Lower leg skin (tissue), 4 donors: ENCODE measurements around the gene TIPARP. TPM values are rescaled to one million over a fixed set of nuclear protein-coding genes. Genes with fewer than 3 reads are reported as not detected.
"Not testable (repeated sequence)": the region's sequence is repeated elsewhere in the genome, so short reads cannot be mapped to it uniquely, and the experiment has no call there.

ENCODE experiments used
- DNase-seq, 2 donors: peaks; one replicate each; pipeline ENCODE4 v3.0.0-alpha.2; 2019; ENCODE audit warnings: low spot score in 2 of 2
- H3K4me3 ChIP-seq: fragments of 200-600 bp; sonication (generic); 2 replicates; pipeline ENCODE4 v1.5.1; 2017; ENCODE audit warnings: mild to moderate bottlenecking, low read depth; ENCODE audit not compliant: poor library complexity, severe bottlenecking
- CTCF ChIP-seq, 3 donors: fragments of 450-650 bp; IDR thresholded peaks; one replicate each; pipeline ENCODE4 v1.5.1; 2016; ENCODE audit warnings: antibody characterized with exemption in 3 of 3, mild to moderate bottlenecking in 3 of 3, moderate library complexity in 2 of 3
- POLR2A ChIP-seq, 2 donors: fragments of 450-650 bp; IDR thresholded peaks; one replicate each; pipeline ENCODE4 v1.6.1; 2016 to 2017; ENCODE audit warnings: antibody characterized with exemption in 2 of 2, mild to moderate bottlenecking in 1 of 2, moderate library complexity in 1 of 2
- WGBS, 2 donors: methylation state at CpG; one replicate each; pipeline ENCODE4 v1.1.5; 2018; 5-methylcytosine and 5-hydroxymethylcytosine counted together
- intact Hi-C: fragments of 100-400 bp; cut with DNase I; formaldehyde crosslinking; loops from one replicate; pipeline ENCODE4 v1.15.0; 2023; ENCODE audit warnings: low total_unique reads
- total RNA-seq, 4 donors: library from RNA; depleted of rRNA; stranded (reverse); fragments of >200 nt; gene quantifications; one replicate each; pipeline ENCODE4 v1.1.0, GENCODE V29; 2016

TIPARP gene
- total RNA-seq, 4 donors from 2014 or later = 59.1 to 70.3 (median 68.5) TPM

GRCh38 chr3:156729460-156730179, 55.2 kb downstream of the TIPARP start:
- whole genome bisulfite sequencing, 2 donors = 73 to 90% methylated on average over 2 of the region's 2 CpGs
- no peak overlapping the region for H3K4me3 ChIP-seq
- intact Hi-C loops = no loop called here
- DNase-seq = no peak
- TF ChIP-seq CTCF (IDR thresholded peaks at IDR 0.05) = no peak
- no peak for TF ChIP-seq POLR2A (IDR thresholded peaks at IDR 0.05)

- no peak for DNase-seq
- TF ChIP-seq CTCF (IDR thresholded peaks at IDR 0.05) (no peak), POLR2A (IDR thresholded peaks at IDR 0.05) (no peak)
- H3K4me3 ChIP-seq = no peak overlapping the region
- intact Hi-C loops = no loop called here
Observed at GRCh38 chr3:156731813-156732212, 57.4 kb downstream of the TIPARP start.

- no peak overlapping the region for H3K4me3 ChIP-seq
- WGBS, 2 donors = 67 to 72% methylated on average over 6 of the region's 6 CpGs
- intact Hi-C loops = no loop called here
- DNase-seq = no peak
- TF ChIP-seq POLR2A (IDR thresholded peaks at IDR 0.05) (no peak), CTCF (IDR thresholded peaks at IDR 0.05) (no peak)
Observed at GRCh38 chr3:156732261-156732660, 57.9 kb downstream of the TIPARP start.

- 96% methylated on average over 4 of the region's 4 CpGs for WGBS, 2 donors
- DNase-seq = no peak
- no peak for TF ChIP-seq CTCF (IDR thresholded peaks at IDR 0.05)
- TF ChIP-seq POLR2A (IDR thresholded peaks at IDR 0.05) = no peak
- intact Hi-C loops = no loop called here
- no peak overlapping the region for H3K4me3 ChIP-seq
Observed at GRCh38 chr3:156732715-156733421, 58.5 kb downstream of the TIPARP start.

GRCh38 chr3:156734661-156735060, 60.3 kb downstream of the TIPARP start:
- intact Hi-C loops, DNase-seq, H3K4me3 ChIP-seq: not testable (repeated sequence)
- 31 to 38% methylated on average over 3 of the region's 3 CpGs for WGBS, 2 donors

- intact Hi-C loops = no loop called here
- 47 to 55% methylated on average over 4 of the region's 4 CpGs for WGBS, 2 donors
Observed at GRCh38 chr3:156735471-156735870, 61.1 kb downstream of the TIPARP start.

GRCh38 chr3:156737049-156737448, 62.7 kb downstream of the TIPARP start:
- H3K4me3 ChIP-seq, intact Hi-C loops, DNase-seq: not testable (repeated sequence)
- WGBS, 2 donors = 95 to 98% methylated on average over 3 of the region's 3 CpGs

More at GRCh38 chr3:156735471-156735870, 61.1 kb downstream of the TIPARP start:
- H3K4me3 ChIP-seq = no peak overlapping the region
- no peak for TF ChIP-seq CTCF (IDR thresholded peaks at IDR 0.05)
- no peak for TF ChIP-seq POLR2A (IDR thresholded peaks at IDR 0.05)
- DNase-seq = no peak
